AG10803 (cell line): ENCODE results near the gene RFESD.

Source experiments
- DNase-seq: peaks from one replicate; pipeline ENCODE4 v3.0.0; 2010; ENCODE audit warnings: low read depth
- H3K4me3 ChIP-seq: 2 replicates; pipeline ENCODE4 v1.5.1; 2011; ENCODE audit warnings: mild to moderate bottlenecking, low read length, control low read depth
- CTCF ChIP-seq: conservative IDR thresholded peaks from 2 replicates; pipeline ENCODE4 v1.5.1; 2011; ENCODE audit warnings: mild to moderate bottlenecking, low read length, control low read depth, inconsistent platforms

RFESD gene

GRCh38 chr5:95667061-95667618 is 20.6 kb downstream of the RFESD start:
- no peak overlapping the region for H3K4me3 ChIP-seq
- TF ChIP-seq CTCF = no peak
- DNase-seq = no peak

- no peak for DNase-seq
- no peak for TF ChIP-seq CTCF
Measured at GRCh38 chr5:95667678-95668077, 21.1 kb downstream of the RFESD start.

GRCh38 chr5:95668216-95668615 is 21.6 kb downstream of the RFESD start:
- TF ChIP-seq CTCF = no peak
- DNase-seq = peak; percentile 25
- H3K4me3 ChIP-seq = no peak overlapping the region

More at GRCh38 chr5:95667678-95668077, 21.1 kb downstream of the RFESD start:
- no peak overlapping the region for H3K4me3 ChIP-seq

- no peak overlapping the region for H3K4me3 ChIP-seq
- DNase-seq = no peak
- no peak for TF ChIP-seq CTCF
Measured at GRCh38 chr5:95668728-95669127, 22.2 kb downstream of the RFESD start.

- TF ChIP-seq CTCF = no peak
- DNase-seq = peak; percentile 91
Measured at GRCh38 chr5:95669540-95669939, 23.0 kb downstream of the RFESD start.

GRCh38 chr5:95669985-95670384 is 23.4 kb downstream of the RFESD start:
- DNase-seq = no peak
- TF ChIP-seq CTCF = no peak

More at GRCh38 chr5:95669540-95669939, 23.0 kb downstream of the RFESD start:
- no peak overlapping the region for H3K4me3 ChIP-seq

GRCh38 chr5:95670568-95670967 is 24.0 kb downstream of the RFESD start:
- no peak overlapping the region for H3K4me3 ChIP-seq
- TF ChIP-seq CTCF = no peak
- peak; percentile 23 for DNase-seq

More at GRCh38 chr5:95669985-95670384, 23.4 kb downstream of the RFESD start:
- H3K4me3 ChIP-seq = no peak overlapping the region
